Sigmoid colon (tissue), 4 donors: Measurements from ENCODE around the gene SLC15A4.

ENCODE experiments used
- CTCF ChIP-seq, 4 experiments: fragments of 450-650 bp in 3 of 4; fragments of 200-600 bp in 1 of 4; IDR thresholded peaks; one replicate each; pipeline ENCODE4 v1.5.1; 2016 to 2019; ENCODE audit warnings: antibody characterized with exemption in 4 of 4, mild to moderate bottlenecking in 3 of 4, moderate library complexity in 2 of 4
- POLR2A ChIP-seq, 2 donors: fragments of 450-650 bp; IDR thresholded peaks; one replicate each; pipeline ENCODE4 v1.6.1; 2016; ENCODE audit warnings: antibody characterized with exemption in 2 of 2, mild to moderate bottlenecking in 2 of 2, moderate library complexity in 2 of 2
- POLR2AphosphoS5 ChIP-seq, 4 donors: sonication (generic); formaldehyde crosslinking; IDR thresholded peaks; one replicate each; pipeline ENCODE4 v1.6.1; 2017; ENCODE audit warnings: antibody characterized with exemption in 4 of 4

GRCh38 chr12:128810182-128811127 lies 13.3 kb downstream of the SLC15A4 start:
- TF ChIP-seq POLR2AphosphoS5 (IDR thresholded peaks at IDR 0.05): no peak
- no peak for TF ChIP-seq POLR2A (IDR thresholded peaks at IDR 0.05)
- TF ChIP-seq CTCF (IDR thresholded peaks at IDR 0.05): no peak
